Thymus (tissue), 11 donors: ENCODE measurements around the gene THUMPD2. TPM values are rescaled to one million over a fixed set of nuclear protein-coding genes. Genes with fewer than 3 reads are reported as not detected.

Source experiments
- DNase-seq, 9 donors: peaks; one replicate each; pipeline ENCODE4 v3.0.0-alpha.2; 2013; ENCODE audit warnings: low spot score in 9 of 9, low read depth in 6 of 9, missing footprints in 1 of 9
- H3K27ac ChIP-seq, 2 donors: one replicate each; pipeline ENCODE4 v1.5.1; 2013; ENCODE audit warnings: control low read depth in 1 of 2, low read depth in 1 of 2, low read length in 1 of 2, mild to moderate bottlenecking in 1 of 2, moderate library complexity in 1 of 2
- H3K27me3 ChIP-seq, 2 donors: one replicate each; pipeline ENCODE4 v1.5.1; 2013; ENCODE audit warnings: low read length in 1 of 2; ENCODE audit not compliant: control insufficient read depth in 2 of 2, insufficient read depth in 1 of 2
- H3K36me3 ChIP-seq, 2 donors: one replicate each; pipeline ENCODE4 v1.5.1; 2013; ENCODE audit warnings: low read length in 1 of 2, mild to moderate bottlenecking in 1 of 2, moderate library complexity in 1 of 2; ENCODE audit not compliant: control insufficient read depth in 2 of 2, insufficient read depth in 2 of 2
- H3K4me1 ChIP-seq, 2 donors: one replicate each; pipeline ENCODE4 v1.5.1; 2013; ENCODE audit warnings: low read length in 2 of 2; ENCODE audit not compliant: control insufficient read depth in 2 of 2, insufficient read depth in 2 of 2
- H3K4me3 ChIP-seq, 2 donors: one replicate each; pipeline ENCODE4 v1.5.1; 2013; ENCODE audit warnings: low read length in 2 of 2, control low read depth in 1 of 2, mild to moderate bottlenecking in 1 of 2
- H3K9me3 ChIP-seq, 2 donors: one replicate each; pipeline ENCODE4 v1.5.1; 2013; ENCODE audit warnings: low read length in 1 of 2, mild to moderate bottlenecking in 1 of 2; ENCODE audit not compliant: control insufficient read depth in 2 of 2, insufficient read depth in 1 of 2
- WGBS: extraction: QIAGEN DNeasy Blood & Tissue Kit; methylation state at CpG from one replicate; pipeline ENCODE4 v1.1.7; 2013; 5-methylcytosine and 5-hydroxymethylcytosine counted together
- polyA plus RNA-seq: library from polyadenylated mRNA; stranded (reverse); fragments of 200-250 nt; gene quantifications from one replicate; pipeline ENCODE4 v1.2.3, GENCODE V29; 2013
- total RNA-seq: library from RNA; stranded (reverse); fragments of 120-200 nt; gene quantifications from one replicate; pipeline ENCODE4 v1.2.4, GENCODE V29; 2013
- donor health status: healthy.

The THUMPD2 gene
- total and polyA plus RNA-seq, 2 donors = 18.2 to 31.1 TPM

GRCh38 chr2:39772812-39773152 is 6.3 kb downstream of the THUMPD2 start:
- H3K36me3 ChIP-seq = peaks cover 0 to 38% of the 10 kb centered on the region in 2 donors
- WGBS = 80% methylated on average over 1 of the region's 1 CpG
- H3K4me1 ChIP-seq = peaks cover 2 to 3% of the 10 kb centered on the region in 2 donors

GRCh38 chr2:39772086-39772811 is 6.8 kb downstream of the THUMPD2 start:
- no peak overlapping the region for H3K27ac ChIP-seq
- H3K36me3 ChIP-seq = peaks cover 0 to 38% of the 10 kb centered on the region in 2 donors
- H3K9me3 ChIP-seq = peaks cover 0 to 4% of the 10 kb centered on the region in 2 donors
- H3K4me3 ChIP-seq = no peak overlapping the region
- H3K27me3 ChIP-seq = no peaks in the 10 kb centered on the region
- no peak for DNase-seq
- H3K4me1 ChIP-seq = peaks cover 2 to 3% of the 10 kb centered on the region in 2 donors
- 97% methylated on average over 3 of the region's 3 CpGs for WGBS

More at GRCh38 chr2:39772812-39773152, 6.3 kb downstream of the THUMPD2 start:
- DNase-seq = no peak
- Histone ChIP-seq H3K4me3 (no peak overlapping the region), H3K27me3 (no peaks in the 10 kb centered on the region), H3K9me3 (peaks cover 0 to 4% of the 10 kb centered on the region in 2 donors), H3K27ac (no peak overlapping the region)

DNA sequence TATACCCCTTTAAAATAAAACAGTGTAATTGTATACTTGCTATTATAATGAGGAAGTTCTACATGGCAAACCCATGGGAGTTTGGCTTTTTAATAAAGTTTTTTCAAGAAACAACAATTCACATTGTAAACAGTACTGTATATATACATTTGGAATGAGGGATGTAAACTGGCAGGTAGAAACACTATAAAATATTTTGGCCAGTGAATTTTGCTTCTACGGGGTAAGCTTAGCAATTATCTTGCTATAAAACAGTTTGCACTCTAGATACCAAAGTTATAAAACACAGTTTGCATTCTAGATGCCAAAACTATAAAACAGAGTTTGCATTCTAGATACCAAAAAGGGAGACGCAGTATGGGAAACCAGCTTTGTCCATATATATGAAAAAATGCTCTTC is 16.6 kb downstream of the THUMPD2 start:
- WGBS = 99% methylated on average over 2 of the region's 2 CpGs
- Histone ChIP-seq H3K27me3 (no peaks in the 10 kb centered on the region), H3K36me3 (peaks cover 21 to 72% of the 10 kb centered on the region in 2 donors), H3K4me3 (no peak overlapping the region), H3K9me3 (no peaks in the 10 kb centered on the region), H3K4me1 (no peaks in the 10 kb centered on the region), H3K27ac (no peak overlapping the region)
- DNase-seq = no peak

GRCh38 chr2:39757156-39757555 is 21.9 kb downstream of the THUMPD2 start:
- H3K36me3 ChIP-seq = peaks cover 32 to 83% of the 10 kb centered on the region in 2 donors
- H3K9me3 ChIP-seq = no peaks in the 10 kb centered on the region
- no peak for DNase-seq
- H3K4me1 ChIP-seq = no peaks in the 10 kb centered on the region
- 97% methylated on average over 4 of the region's 4 CpGs for WGBS
- peak overlapping the region in 1 of 2 donors; percentile 40 for H3K27ac ChIP-seq
- H3K4me3 ChIP-seq = no peak overlapping the region
- no peaks in the 10 kb centered on the region for H3K27me3 ChIP-seq

- Histone ChIP-seq H3K4me1 (no peaks in the 10 kb centered on the region), H3K9me3 (no peaks in the 10 kb centered on the region), H3K4me3 (no peak overlapping the region), H3K27me3 (no peaks in the 10 kb centered on the region), H3K27ac (no peak overlapping the region), H3K36me3 (peaks cover 36 to 84% of the 10 kb centered on the region in 2 donors)
- 100% methylated on average over 1 of the region's 1 CpG for WGBS
- no peak for DNase-seq
Observed at GRCh38 chr2:39755466-39755865, 23.6 kb downstream of the THUMPD2 start.

DNA sequence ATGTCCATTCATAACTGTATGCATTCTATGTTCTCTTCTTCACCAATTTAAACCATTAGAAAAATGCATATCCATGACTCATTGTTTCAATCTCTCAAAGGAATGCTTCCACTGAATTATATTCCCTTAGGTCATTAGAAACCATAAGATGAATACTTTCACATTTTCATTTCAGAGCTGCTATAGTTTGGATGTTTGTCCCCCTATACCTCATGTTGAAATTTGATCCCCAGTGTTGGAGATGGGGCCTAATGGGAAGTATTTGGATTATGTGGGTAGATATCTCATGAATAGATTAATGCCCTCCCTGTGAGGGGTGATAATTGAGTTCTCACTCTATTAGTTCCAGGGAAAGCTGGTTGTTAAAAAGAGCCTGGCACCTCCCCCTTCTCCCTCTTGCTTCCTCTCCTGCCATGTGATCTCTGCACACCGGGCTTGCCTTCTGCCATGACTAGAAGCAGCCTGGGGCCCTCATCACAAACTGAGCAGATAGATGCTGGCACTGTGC is 35.7 kb downstream of the THUMPD2 start:
- H3K4me3 ChIP-seq = no peak overlapping the region
- DNase-seq = no peak
- 64% methylated on average over 1 of the region's 1 CpG for WGBS
- H3K27ac ChIP-seq = no peak overlapping the region
- H3K9me3 ChIP-seq = no peaks in the 10 kb centered on the region
- H3K36me3 ChIP-seq = peaks cover 16 to 48% of the 10 kb centered on the region in 2 donors
- H3K27me3 ChIP-seq = no peaks in the 10 kb centered on the region
- H3K4me1 ChIP-seq = no peaks in the 10 kb centered on the region

GRCh38 chr2:39741871-39742270 is 37.2 kb downstream of the THUMPD2 start:
- H3K36me3 ChIP-seq = peaks cover 28 to 61% of the 10 kb centered on the region in 2 donors
- no peaks in the 10 kb centered on the region for H3K4me1 ChIP-seq
- H3K9me3 ChIP-seq = no peaks in the 10 kb centered on the region
- H3K4me3 ChIP-seq = no peak overlapping the region
- no peak for DNase-seq
- WGBS = 98% methylated on average over 1 of the region's 1 CpG
- H3K27me3 ChIP-seq = no peaks in the 10 kb centered on the region
- H3K27ac ChIP-seq = no peak overlapping the region

DNA sequence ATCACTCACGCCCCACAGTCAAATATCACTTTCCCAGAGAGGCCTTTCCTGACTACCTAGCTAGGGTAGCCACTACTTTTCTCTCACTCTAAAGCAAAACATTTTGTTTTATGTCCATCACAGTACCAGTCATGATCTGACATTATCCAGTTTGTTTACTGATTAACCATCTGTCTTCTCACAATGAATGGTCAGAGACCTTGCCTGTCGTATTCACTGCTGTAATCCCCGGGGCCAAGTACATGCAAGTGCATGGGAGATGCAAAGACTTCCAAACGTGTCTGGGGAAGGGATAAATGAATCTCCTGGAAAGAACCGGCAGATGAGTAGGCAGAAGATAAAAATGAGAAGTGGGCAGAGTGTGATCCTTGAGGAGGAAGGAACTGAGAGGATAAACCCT is 39.7 kb downstream of the THUMPD2 start:
- Histone ChIP-seq H3K4me3 (no peak overlapping the region), H3K27me3 (no peaks in the 10 kb centered on the region), H3K9me3 (no peaks in the 10 kb centered on the region), H3K27ac (no peak overlapping the region), H3K36me3 (peaks cover 32 to 79% of the 10 kb centered on the region in 2 donors), H3K4me1 (no peaks in the 10 kb centered on the region)
- no peak for DNase-seq
- WGBS = 98% methylated on average over 5 of the region's 5 CpGs

DNA sequence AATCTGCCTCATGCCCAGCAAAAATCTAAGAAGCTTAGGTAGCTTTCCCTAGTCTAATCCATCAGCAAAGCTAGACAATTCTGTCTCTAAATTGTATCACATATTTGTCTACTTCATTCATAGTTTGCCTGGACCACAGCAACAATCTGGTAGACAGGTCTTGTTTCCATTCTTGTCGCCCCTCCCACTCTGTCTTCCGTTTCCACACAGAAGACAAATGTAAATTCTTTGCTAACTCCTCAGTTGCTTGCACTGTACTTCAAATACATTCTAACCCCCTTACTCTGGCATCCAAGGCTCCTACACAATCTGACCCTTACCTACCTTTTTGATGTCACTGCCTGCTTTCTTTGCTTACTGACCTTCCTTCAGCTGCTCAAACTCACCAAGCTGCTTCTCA is 40.1 kb downstream of the THUMPD2 start:
- H3K27me3 ChIP-seq = no peaks in the 10 kb centered on the region
- peaks cover 32 to 79% of the 10 kb centered on the region in 2 donors for H3K36me3 ChIP-seq
- no peak overlapping the region for H3K27ac ChIP-seq
- no peaks in the 10 kb centered on the region for H3K9me3 ChIP-seq
- 95% methylated on average over 2 of the region's 2 CpGs for WGBS
- H3K4me1 ChIP-seq = no peaks in the 10 kb centered on the region
- no peak for DNase-seq
- no peak overlapping the region for H3K4me3 ChIP-seq
